Stomach (tissue), 4 donors: ENCODE results near the gene PGGT1B.

Source experiments
- POLR2A ChIP-seq, 4 donors: fragments of 450-650 bp; IDR thresholded peaks; one replicate each; pipeline ENCODE4 v1.6.1; 2016; ENCODE audit warnings: antibody characterized with exemption in 4 of 4, control low read depth in 2 of 4, mild to moderate bottlenecking in 1 of 4, moderate library complexity in 1 of 4
- POLR2AphosphoS5 ChIP-seq, 3 donors: sonication (generic); formaldehyde crosslinking; IDR thresholded peaks; one replicate each; pipeline ENCODE4 v1.6.1; 2016; ENCODE audit warnings: antibody characterized with exemption in 3 of 3

- TF ChIP-seq POLR2AphosphoS5 (IDR thresholded peaks at IDR 0.05) = no peak
- TF ChIP-seq POLR2A (IDR thresholded peaks at IDR 0.05) = no peak
Measured at GRCh38 chr5:115272297-115272958, 9.8 kb upstream of the PGGT1B start.
